ENCODE measurements around the gene PRR33.

GRCh38 chr11:1843796-1844195 lies 47.9 kb downstream of the PRR33 start:
- TF ChIP-seq CTCF (IDR thresholded peaks at IDR 0.05; ENCODE audit: insufficient read depth, low read depth, low read length) (no peak), EZH2 (IDR thresholded peaks at IDR 0.05; ENCODE audit: insufficient read depth, low read length) (no peak)

Data from astrocyte (in vitro differentiated cells and primary cell).